ENCODE measurements around the gene NCLN.
A peak's percentile ranks its signal among the peaks of the same experiment; 100 is the strongest.

The NCLN gene, protein sequence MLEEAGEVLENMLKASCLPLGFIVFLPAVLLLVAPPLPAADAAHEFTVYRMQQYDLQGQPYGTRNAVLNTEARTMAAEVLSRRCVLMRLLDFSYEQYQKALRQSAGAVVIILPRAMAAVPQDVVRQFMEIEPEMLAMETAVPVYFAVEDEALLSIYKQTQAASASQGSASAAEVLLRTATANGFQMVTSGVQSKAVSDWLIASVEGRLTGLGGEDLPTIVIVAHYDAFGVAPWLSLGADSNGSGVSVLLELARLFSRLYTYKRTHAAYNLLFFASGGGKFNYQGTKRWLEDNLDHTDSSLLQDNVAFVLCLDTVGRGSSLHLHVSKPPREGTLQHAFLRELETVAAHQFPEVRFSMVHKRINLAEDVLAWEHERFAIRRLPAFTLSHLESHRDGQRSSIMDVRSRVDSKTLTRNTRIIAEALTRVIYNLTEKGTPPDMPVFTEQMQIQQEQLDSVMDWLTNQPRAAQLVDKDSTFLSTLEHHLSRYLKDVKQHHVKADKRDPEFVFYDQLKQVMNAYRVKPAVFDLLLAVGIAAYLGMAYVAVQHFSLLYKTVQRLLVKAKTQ

GRCh38 chr19:3185461-3186159 lies at the start of gene NCLN:
Gene NCLN (plus strand): TSS chr19:3185930. CDS start chr19:3186031, 101 bp downstream.
- peak; percentile 90 to 99 (median 94) for DNase-seq
- intact Hi-C loops (cut with DNase I), result no loop called here

DNA sequence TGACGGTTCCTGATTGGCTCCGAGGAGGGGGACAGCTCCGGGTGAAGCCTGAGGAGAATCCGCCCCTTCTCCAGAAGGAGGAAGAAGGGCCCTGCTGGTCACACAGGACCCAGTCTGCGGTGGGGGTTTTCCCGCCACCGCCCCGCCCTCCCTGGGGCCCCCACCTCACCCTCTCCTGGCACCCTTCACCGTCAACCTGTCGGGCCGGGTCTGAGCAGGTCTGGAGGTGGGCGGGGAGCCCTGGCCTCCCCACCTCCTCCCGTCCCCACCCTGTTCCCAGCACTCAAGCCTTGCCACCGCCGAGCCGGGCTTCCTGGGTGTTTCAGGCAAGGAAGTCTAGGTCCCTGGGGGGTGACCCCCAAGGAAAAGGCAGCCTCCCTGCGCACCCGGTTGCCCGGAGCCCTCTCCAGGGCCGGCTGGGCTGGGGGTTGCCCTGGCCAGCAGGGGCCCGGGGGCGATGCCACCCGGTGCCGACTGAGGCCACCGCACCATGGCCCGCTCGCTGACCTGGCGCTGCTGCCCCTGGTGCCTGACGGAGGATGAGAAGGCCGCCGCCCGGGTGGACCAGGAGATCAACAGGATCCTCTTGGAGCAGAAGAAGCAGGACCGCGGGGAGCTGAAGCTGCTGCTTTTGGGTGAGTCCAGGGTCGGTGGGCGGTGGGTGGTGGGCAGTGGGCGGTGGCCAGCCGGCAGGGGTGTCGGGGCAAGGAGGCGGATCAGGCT lies 49.6 kb upstream of the NCLN start, which contains the start of gene GNA15:
GNA15 (plus strand) TSS at position 73 of the 723 bp plus-strand sequence; CDS start at position 491, 418 bp downstream.
- peak in 3 of 10 donors; percentile 66 to 78 (median 66) for DNase-seq
- intact Hi-C loops (cut with DNase I), result no loop called here

DNA sequence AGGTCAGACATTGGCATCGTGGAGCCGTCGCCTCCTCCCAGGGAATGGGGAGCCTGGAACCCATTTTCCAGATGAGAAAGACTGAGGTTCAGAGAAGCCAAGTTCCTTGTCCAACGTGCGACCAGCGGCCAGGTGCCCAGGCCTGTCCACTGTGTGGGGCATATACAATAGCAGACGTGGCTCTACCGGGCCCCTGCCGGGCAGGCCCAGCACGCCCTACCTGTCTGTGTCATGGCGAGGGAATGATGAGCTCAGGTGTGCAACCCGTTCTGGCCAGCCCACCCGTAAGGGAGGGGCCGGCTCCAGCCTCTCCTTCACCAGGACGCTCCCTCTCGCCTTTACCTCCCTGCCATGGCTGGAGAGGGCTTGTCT lies 49.1 kb upstream of the NCLN start:
- intact Hi-C loops (cut with DNase I), result no loop called here
- DNase-seq, result peak in 3 of 10 donors; percentile 40 to 66 (median 57)

DNA sequence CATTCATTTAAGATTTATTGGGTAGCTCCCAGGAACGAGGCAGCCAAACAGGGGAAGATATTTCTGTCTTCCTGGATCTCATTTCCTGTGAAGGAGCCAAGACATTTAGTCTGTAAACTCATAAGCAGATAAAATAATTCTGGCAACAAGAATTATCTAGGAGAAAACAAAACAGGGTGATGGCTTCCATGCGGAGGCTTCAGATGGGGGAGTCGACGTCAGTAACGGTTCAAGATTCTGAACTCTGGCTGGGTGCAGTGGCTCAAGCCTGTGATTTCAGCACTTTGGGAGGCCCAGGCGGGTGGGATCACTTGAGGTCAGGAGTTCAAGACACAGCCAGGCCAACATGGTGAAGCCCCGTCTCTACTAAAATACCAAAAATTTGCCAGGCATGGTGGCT lies 48.6 kb upstream of the NCLN start:
- intact Hi-C loops (cut with DNase I), result no loop called here
- peak in 1 of 10 donors; percentile 22 for DNase-seq

GRCh38 chr19:3138268-3138667 lies 47.5 kb upstream of the NCLN start:
- intact Hi-C loops (cut with DNase I), result no loop called here
- peak in 1 of 10 donors; percentile 63 for DNase-seq

DNA sequence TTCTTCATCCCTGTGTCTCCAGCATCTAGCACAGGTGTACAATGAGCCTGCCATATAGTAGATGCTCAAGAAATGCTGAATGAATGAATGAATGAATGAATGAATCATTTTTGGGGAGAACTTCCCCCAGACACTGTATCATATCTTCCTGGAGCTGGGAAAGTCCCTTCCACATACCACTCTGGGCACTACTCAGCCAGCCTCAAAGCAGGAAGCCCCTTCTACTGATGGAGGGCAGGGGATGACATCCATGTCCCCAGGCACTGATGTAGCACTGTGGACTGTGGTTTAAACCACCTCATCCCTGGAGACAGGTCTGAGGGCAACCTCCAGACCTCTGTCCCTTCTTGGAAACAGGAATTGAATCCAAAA lies 45.1 kb upstream of the NCLN start:
- intact Hi-C loops (cut with DNase I), result no loop called here
- peak in 1 of 10 donors; percentile 13 for DNase-seq

DNA sequence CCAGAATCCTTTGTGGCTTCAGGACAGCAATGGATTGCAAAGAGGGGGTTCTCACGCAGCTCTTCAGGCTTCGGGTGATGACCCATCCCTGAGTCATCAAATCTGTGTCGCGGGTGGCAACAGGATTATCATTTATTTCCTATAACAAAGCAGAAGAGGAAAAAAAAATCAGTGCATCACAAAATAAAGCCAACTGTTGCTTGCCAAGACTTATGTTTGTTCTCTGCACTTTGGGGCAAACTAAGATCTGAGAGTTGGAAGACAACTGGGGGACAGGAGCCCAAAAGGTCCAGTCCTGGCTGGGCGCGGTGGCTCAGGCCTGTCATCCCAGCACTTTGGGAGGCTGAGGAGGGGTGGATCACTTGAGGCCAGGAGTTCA lies 43.4 kb upstream of the NCLN start:
- DNase-seq, result peak in 2 of 10 donors; percentile 43 to 51
- intact Hi-C loops (cut with DNase I), result no loop called here

GRCh38 chr19:3142781-3143337 lies 42.9 kb upstream of the NCLN start:
- peak in 2 of 10 donors; percentile 12 to 23 for DNase-seq
- intact Hi-C loops (cut with DNase I), result no loop called here

DNA sequence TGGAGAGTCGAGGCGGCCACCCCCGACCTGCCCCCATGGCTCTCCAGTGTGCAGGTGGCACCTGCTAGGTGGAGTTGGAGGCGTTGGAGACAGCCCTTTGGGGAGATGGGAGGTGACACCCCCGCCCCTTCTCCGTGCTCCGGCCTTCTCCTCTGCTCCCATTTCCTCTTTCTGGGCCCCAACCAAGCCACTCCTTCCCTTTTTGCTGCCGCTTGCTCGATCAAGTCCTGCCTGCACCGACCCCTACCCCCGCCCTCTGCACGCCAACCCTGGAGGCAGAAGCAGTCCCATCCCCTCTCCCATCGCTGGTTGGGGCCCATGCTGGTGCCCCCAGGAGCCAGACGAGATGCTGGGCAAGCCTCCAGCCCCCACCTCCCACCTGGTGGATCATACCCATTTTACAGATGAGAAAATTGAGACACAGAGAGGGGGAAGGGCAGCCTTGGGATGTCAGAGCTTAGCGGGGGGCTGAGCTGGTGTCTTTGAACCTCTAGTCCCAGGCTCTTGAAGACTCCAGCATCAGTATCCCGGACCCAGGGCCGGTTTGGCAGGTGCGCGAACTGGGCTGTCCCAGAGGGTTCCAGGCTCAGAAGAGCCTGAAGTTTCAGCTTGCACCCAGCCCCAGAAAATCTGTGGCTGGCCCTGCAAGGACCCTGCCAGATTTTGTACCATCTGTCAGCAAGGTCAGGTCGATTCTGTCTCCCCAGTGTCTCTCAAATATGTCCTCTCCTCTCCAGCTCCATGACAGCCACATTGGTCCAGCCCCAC lies 39.6 kb upstream of the NCLN start:
- intact Hi-C loops (cut with DNase I), result no loop called here
- DNase-seq, result peak in 1 of 10 donors; percentile 84

- intact Hi-C loops (cut with DNase I), result no loop called here
- peak in 1 of 10 donors; percentile 83 for DNase-seq
Observed at GRCh38 chr19:3146677-3147100, 39.0 kb upstream of the NCLN start.

DNA sequence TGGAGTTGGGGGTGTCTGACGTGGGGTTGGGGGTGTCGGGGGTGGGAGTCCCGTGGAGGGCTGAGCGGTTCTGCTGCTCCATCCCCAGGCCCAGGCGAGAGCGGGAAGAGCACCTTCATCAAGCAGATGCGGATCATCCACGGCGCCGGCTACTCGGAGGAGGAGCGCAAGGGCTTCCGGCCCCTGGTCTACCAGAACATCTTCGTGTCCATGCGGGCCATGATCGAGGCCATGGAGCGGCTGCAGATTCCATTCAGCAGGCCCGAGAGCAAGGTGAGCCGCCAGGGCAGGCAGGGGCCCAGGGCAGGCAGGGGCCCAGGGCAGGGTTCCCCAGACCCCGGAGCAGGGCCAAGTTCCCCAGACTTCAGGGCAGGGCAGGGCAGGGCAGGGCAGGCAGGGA lies 37.2 kb upstream of the NCLN start:
- DNase-seq, result peak in 2 of 10 donors; percentile 71 to 75
- intact Hi-C loops (cut with DNase I), result no loop called here

DNA sequence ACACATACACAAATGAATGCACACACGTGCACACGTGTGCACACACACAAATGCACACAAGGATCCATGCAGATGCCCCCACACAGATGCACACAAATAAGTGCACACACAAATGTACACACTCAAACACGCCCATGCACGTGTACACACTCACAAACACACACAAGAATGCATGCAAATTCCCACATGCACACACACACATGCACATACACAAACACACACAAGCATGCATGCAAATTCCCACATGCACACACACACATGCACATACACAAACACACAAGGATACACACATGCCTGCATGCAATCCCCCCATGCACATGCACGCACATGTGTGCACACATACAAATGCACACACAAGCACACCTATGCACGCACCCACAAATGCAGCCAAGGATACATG lies 36.6 kb upstream of the NCLN start:
- intact Hi-C loops (cut with DNase I), result no loop called here

DNA sequence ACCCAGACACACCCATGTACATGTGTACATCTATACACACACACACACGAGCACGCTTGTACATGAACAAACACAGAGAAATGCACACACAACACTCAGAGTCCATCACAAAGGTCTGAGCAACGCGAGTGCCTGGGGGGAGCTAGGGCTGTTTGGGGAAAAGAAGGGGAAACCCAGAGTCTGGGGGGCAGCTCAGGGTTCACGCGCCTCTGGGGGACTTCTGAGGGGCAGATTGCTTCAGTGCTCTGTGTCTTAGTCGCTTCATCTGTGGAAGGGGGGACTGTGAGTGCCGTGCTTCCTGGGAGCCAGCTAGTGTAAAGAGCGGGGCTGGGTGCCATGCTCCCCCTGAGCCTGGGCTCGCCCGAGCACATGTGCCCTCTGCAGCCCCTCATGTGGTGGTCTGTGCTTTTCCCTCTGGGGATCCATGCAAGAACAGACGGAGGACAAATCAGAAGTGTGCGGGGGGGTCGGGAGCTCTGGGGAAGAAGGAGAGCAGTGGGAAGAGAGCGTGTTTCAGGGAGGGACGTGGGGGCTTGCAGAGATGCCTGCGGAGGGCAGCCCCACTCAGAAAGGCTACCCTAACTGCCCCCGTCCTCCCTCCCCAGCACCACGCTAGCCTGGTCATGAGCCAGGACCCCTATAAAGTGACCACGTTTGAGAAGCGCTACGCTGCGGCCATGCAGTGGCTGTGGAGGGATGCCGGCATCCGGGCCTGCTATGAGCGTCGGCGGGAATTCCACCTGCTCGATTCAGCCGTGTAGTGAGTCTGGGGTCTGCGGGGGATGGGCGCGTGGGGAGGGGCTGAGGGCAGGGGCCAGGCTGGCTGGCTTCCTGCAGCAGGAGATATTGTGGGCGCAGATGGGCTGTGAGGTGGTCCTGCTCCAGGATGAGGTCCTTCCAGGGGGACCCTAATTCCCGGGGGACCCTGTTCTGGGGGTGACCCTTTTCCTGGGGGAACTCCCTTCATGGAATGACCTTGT lies 35.9 kb upstream of the NCLN start:
- intact Hi-C loops (cut with DNase I), result no loop called here
- DNase-seq, result peak in 2 of 10 donors; percentile 64 to 74

More for the DNA sequence above, 36.6 kb upstream of the NCLN start:
- DNase-seq, result peak in 2 of 10 donors; percentile 21 to 43

- intact Hi-C loops (cut with DNase I), result no loop called here
- DNase-seq, result peak in 2 of 10 donors; percentile 35 to 40
Observed at GRCh38 chr19:3150739-3151329, 34.9 kb upstream of the NCLN start.

GRCh38 chr19:3151563-3152418 lies 33.9 kb upstream of the NCLN start:
- peak in 2 of 10 donors; percentile 41 to 56 for DNase-seq
- intact Hi-C loops (cut with DNase I), result no loop called here

DNA sequence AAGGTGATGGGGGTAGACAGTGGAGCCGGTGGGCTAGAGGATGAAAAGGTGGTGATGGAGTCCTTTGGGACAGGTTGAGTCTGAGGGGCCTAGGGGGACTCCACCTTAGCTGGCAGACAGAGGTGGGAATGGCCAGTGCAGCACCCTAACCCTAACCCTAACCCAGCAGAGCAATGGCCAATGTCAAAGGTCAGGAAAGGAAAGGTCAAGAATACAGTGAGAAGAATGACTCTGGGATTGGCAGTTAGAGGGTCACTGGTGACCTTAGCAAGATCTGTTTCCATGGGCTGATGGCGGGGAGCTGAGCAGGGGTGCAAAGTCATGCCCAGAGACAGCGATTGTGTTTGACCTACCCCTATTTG lies 33.3 kb upstream of the NCLN start:
- peak in 2 of 10 donors; percentile 24 to 37 for DNase-seq

More for the DNA sequence above, 33.3 kb upstream of the NCLN start:
- intact Hi-C loops (cut with DNase I), result no loop called here

All from posterior cingulate gyrus (tissue), 11 donors.